Measurements from ENCODE around the gene GSC.
"Not testable (repeated sequence)": the region's sequence is repeated elsewhere in the genome, so short reads cannot be mapped to it uniquely, and the experiment has no call there.

GSC gene

DNA sequence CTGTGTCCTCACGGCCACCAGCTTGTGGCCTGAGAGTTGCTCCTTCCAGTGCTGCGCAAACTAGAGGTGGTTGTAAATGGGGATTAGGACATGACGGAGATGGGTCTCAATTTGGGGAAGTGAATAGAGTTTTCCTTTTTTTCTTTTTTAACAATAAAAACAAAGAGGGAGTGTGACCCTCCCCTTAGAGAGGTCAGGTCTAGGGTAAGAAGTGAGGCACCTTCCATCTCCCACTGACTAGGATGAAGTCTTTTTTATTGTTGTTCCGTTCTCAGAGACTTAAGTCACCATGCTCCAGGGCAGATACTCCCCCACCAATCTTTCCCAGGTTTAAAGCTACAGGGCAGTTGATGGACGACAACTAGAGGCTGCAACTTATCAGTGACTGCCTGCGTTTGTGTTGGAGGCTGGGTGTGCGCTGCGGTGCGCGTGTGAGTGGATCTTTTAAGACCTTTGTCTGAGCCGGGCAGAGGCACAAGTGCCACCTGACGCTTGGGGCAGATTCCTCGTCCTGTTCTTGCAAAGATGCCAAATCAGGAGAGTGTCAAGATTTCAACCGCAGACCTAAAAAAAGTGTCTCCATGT lies 2.1 kb upstream of the GSC start:
- no peak for DNase-seq (ENCODE audit: low read depth)

DNA sequence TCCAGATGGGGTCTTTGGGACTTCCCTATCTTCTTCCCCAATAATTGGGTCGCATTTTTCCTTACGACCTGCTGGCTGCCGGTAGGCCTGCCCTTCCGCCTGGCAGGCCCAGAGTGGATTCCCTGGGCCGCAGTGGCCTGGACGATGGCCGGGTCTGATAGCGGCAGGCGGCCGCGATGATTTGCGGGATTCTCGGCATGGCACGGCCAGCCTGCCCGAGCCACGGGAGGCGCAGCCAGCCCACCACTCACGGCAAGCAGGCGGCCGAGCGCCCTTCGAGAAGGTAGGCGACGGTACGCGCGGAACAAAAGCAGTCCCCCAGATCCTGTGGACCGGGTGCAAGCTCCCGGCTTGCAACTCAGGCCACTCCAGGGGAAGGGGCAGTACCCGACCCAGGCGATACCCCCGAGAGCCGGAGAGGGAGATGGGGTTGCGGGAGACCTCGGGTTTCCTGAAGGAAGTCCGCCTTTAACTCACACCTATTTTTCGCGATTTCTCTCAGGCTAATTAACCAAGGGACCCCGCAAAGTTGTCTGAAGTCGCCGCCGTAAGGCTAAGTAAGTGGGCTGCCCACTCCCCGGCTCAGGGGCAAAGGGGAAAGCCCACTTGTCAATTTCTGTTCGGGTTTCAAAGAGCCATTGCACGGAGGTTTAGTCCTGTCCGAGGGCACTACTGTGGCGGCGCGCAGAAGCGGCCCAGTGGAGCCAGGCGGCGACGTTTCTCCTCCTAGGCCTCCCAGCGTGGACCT lies 1.4 kb upstream of the GSC start:
- no peak for DNase-seq (ENCODE audit: low read depth)

DNA sequence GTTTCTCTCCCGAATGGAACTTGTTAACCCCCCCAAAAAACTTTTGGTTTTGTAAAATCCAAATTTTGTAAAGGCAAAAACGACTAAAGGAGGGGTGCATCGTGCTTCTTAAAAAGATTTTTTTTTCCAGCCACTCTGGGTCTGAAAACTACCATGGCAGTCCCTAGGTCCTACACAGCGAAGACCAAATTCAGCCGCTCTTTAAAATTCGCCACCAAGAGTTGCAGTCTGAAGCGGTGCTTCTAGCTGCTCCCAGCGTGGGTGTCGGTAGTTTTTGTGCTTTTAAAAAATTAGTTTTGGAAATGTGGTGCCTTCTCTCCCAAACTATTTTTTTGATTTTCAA lies 873 bp upstream of the GSC start:
- DNase-seq (ENCODE audit: low read depth), result no peak

DNA sequence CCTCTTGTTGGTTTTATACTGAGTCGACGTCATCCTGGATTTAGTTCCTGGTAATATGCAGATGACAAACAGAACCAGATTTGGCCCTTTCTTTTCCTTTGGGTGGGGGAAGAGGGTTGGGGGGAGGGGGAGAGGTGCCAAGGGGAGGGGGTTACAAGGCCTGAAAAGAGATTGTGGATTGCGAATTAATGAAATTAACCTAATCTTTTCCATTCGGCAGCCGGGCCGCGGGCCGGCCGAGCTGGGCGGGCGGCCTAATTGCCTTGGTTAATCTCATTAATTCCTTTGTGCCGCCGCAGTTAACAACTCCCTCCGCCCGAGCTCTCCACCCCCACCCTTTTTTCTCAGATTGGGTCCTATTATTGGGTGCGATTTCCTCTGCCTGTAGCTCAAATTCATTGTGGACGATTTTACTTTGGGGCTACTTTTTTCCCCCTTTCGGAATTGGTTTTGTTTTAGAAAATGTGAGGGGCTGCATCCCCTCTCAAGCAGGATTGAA lies 387 bp upstream of the GSC start:
- no peak for DNase-seq (ENCODE audit: low read depth)

DNA sequence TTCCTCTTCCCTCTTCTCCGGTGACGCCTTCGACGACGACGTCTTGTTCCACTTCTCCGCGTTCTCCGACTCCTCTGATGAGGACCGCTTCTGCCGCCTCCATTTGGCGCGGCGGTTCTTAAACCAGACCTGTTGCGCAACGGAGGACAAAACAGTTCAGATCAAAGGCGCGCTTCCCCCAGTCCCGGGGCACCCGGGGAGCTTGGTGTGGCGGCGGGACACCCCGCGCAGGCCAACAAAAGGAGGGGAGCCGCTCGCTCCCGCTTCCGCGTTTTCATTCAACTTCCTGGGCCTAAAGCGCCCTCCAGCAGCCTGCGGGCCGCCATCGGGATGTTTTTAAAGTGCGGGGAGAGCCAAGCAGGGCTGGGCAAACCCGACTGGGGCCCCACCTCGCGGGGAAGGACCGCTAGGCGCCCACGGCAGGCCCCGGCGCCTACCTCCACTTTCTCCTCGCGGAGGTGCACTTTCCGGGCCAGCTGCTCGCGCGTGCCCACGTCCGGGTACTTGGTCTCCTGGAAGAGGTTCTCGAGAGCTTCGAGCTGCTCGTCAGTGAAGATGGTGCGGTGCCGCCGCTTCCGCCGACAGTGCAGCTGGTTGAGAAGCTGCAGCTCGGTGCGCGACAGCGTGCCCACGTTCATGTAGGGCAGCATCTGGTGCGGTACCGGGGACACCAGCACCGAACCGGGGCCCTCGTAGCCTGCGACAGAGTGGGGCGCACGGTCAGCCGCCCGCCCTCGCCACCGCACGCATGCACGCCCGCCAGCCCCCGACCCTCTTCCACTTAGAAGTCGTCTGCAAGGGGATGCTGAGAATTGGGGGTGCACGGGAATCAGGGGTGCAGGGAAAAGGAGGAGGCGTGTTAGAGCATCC lies 1.2 kb downstream of the GSC start:
- DNase-seq (ENCODE audit: low read depth), result no peak

DNA sequence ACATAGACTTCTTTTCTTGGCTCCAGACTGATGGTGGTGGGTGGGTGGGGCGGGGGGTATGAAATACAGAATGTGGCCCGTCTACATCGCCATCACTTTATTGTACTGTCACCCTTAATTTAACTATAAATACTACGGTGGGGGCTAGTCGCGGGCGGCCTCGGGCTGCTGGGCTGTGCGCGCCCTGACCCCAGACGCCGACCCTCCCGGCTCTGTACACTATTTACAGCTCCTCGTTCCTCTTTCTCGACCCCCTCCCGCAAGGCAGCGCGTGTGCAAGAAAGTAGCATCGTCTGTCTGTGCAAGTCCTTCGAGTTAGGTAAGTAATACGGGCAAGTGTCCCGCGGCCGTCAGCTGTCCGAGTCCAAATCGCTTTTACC lies 1.8 kb downstream of the GSC start:
- DNase-seq (ENCODE audit: low read depth), result no peak

DNA sequence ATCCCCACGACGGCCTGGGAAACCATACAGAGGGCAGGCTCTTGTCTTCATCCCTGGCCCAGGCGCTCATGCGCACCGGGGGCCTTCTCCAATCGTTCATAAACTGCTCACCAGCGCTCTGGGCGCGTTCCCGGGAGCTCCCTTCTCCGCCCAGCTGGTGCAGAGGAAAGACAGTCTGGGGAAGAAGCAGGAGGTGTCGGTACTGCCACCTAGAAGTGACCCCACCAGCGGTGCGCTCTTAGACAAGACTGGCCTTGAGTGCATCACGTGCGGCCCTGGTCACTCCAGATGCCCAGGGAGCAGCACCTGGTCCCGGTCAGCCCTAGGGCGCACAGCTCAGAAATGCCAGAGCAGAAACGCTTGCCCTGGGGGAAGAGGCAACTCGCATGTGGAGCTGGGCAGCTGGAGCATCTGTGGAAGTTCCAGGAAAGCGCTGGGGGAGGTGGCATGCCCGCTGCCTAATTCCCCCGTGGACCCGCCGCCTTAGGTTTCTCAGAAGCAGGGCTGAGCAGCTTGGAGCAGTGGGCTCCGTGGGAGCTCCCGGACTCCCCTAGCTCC lies 2.5 kb downstream of the GSC start:
- no peak for DNase-seq (ENCODE audit: low read depth)

DNA sequence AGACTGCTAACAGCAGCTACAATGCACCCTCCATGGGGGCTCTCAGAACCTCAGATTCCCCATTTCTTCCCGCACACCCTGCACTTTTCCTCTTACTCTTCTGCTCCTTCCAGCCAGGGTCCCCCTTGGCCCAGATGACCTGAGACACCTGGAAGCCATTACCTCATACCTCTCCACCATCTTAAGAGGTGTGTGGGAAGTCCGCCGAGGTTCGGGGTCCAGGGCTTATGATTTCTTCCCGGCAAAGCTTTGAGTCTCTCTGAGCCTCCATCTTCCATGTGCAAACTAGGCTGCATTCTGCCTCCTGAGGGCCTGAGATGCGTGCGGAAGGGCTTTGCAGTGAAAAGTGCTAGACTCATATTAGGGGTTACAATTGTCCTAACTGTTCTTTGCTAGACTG lies 5.3 kb downstream of the GSC start:
- DNase-seq (ENCODE audit: low read depth), result no peak

DNA sequence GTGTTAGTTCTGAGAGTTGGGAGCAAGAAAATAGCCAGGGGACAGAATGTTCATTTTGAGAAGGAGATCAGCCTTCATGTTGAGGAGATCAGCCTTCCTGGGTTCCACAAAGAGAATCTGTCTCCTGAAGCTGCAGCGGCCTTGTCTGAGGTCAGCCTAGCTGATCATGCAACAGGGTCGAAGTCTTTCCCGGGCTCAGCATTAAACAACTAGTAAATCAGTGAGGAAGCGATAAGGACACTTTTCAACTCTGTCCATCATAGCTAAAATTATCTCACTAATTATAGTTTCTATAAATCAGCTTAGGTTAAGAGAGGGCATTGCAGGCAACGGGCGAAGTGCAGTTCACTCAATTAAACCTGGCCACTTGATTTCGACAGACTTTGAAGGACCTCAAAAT lies 7.5 kb downstream of the GSC start:
- DNase-seq (ENCODE audit: low read depth), result no peak

DNA sequence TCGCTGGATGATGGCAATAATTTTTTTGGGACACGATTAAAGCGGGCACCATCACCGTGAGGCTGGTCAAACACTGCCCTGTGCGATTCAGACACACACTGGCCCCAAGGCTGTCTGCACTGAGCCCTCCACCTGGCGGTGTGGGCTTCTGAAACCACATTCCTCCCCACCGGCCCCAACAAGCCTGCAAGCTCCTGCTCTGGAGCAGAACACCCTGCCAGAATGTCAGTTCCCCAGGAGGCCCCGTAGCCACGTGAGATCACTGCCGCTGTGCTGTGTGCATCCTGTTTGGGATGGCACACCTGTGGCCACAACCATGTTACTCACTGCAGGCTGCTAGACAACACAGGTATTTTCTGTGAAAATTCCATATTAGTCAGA lies 7.9 kb downstream of the GSC start:
- no peak for DNase-seq (ENCODE audit: low read depth)

DNA sequence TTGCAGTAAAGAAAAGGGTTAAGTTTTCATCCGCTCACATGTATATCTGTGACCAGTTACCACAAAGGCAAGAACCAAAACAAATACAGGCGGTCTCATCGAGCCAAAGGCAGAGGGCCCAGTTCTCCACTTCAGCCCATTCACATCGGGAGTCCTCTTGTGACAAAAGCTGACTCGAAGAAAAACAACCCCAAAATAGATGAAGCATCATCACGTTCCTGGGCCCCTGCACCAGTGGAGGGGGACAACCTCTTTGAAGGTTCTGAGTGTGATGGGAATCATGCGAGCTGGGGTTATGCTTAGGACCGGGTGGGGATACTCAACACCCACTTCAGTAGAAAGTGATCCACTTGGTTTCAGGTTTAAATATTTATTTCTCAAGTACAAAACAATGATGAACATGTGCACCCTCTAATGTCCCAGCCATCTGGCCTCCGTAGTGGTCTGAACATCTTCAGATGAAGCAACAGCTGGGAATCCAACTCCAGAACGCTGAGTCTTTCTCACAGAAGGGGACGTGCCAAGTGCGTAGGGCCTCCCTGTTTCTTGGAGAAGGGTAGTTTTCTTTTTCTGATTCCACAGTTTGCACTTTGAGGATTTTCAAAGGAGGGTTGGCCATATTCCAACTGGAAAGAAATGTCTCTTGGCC lies 8.4 kb downstream of the GSC start:
- DNase-seq (ENCODE audit: low read depth), result no peak

DNA sequence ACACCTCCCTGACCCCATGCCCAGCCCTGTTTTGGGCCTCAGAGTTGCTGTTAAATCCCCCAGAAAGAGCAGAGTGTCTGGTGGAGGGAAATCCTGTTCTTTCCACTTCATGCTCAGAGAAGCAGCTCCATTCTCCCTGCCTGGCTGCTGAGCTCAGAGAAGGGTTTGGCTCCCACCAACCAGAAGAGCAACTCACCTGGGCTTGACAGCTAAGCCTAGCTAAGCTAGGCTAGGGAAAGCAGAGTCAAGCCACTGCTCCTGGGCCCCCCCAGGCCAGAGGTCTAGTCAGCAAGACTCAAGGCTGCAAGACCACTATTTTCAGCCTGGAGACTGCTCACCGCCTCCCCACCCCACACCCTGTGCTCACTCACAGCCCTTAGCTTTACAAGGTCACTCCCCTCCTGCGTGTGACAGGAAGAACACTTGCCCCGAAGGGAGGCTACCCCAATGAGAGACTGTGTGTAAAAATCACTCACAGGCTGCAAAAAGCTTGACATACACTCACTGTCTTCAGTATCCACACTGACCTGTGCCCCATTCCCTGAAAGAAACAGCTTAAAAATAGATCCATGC lies 13.5 kb downstream of the GSC start:
- DNase-seq (ENCODE audit: low read depth), result no peak

DNA sequence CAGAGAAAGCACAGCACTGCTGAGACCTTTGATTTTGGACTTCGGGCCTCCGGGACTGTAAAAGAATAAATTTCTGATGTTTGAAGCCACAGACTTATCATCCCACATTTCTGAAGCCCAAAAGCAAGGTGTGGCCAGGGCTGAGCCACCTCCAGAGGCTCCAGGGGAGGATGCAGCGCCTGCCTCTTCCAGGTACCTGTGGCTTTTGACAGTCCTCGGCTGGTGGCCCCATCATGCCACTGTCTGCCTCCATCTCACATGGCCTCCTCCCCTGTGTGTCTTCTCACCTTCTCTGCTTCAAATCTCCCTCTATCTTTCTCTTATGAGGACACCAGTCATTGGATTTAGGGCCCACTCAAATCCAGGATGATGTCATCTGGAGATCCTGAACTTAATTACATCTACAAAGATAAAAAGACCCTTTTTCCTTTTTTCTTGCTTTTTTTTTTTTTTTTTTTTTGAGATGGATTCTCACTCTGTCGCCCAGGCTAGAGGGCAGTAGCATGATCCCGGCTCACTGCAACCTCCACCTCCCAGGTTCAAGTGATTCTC lies 15.4 kb downstream of the GSC start:
- DNase-seq (ENCODE audit: low read depth), result no peak

DNA sequence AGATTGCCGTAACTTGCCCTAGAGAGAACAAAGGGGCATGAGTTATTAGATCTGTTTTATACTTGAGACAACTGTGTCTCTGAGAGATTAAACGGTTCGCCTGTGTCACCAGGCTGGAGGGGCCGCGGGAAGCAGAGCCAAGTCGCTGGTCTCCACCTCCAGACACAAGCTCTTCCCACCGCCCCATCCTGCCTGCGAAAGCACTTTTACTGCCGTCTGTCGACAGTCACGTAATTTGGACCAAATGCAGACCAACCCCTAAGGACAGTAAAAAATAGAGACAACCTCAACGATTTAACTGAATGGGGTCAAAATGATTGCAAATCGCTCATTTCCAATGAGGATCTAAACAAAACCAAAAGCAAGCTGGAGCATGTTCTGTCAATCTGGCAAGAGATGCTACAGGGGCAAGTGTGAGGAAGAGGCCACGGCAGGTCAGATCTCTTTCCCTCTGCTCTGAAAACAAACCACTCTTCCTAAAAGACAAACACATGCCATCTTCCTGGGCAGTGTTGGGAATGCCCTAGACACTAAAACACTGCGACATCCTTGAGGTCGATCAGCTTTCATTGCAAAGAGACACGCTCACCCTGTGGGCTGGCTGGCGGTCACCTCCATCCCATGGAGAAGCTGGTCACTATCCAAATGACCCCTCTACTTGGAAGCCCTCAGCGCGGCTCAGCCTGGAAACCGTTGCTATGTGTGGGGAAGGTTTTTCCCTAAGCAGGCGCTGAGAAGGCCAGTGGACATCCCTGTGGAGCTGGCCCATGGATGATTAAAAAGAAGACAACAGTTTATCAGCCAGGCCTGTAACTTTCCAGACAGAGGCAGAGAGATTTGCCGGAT lies 17.1 kb downstream of the GSC start:
- no peak for DNase-seq (ENCODE audit: low read depth)

DNA sequence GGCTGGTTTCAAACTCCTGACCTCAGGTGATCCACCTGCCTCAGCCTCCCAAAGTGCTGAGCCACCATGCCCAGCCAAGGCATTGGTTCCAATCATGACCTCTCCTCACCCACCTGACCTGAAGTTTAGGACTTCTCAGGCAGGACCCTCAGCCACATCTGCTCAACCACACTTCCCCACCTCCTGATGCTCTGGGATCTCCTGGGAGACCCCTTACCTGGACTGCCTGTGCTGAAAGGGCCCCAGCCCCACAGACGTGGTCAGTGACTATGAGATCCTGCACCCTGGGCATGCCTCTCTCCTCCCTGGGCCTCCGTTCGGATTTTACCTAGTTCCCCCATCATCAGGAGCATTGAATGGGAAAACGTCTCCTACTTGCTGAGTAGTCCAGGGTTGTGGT lies 18.0 kb downstream of the GSC start:
- DNase-seq (ENCODE audit: low read depth), result no peak

DNA sequence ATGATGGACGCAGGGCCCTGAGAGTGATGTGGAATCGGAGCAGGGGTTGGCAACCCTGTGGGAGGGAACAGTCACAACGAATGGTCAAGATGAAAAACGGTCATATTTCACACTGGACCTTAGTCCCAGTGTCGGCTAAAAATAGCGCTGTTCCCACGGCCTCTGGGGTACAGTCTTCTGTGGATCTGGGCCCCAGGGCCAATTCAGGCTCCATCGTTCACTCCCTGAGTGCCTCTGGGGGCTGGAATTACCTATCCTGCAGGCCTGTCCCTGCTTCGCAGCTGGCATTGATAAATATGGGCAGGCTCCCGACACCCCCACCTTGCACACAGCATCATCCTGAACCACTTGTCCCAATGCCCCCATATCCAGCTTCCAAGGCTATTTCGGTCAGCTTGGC lies 18.6 kb downstream of the GSC start:
- DNase-seq (ENCODE audit: low read depth), result no peak

DNA sequence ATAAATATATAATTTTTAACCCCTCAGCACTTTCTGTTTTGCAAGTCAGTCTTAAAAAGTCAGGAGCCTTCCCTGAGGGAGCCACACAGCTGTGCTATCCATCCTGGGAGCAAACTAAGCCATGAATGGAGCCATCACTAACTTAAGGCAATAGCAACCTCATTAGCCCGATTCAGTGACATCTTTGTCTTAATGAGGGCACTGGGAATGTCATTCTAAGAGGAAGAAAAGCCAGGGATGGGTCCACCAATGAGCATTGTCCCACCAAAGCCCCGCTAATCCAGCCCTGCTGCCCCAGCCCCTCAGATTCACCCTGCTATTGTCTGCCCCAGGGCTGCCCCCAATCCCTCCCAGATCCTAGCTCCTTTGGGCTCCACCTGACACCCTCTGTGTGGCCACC lies 19.5 kb downstream of the GSC start:
- no peak for DNase-seq (ENCODE audit: low read depth)

DNA sequence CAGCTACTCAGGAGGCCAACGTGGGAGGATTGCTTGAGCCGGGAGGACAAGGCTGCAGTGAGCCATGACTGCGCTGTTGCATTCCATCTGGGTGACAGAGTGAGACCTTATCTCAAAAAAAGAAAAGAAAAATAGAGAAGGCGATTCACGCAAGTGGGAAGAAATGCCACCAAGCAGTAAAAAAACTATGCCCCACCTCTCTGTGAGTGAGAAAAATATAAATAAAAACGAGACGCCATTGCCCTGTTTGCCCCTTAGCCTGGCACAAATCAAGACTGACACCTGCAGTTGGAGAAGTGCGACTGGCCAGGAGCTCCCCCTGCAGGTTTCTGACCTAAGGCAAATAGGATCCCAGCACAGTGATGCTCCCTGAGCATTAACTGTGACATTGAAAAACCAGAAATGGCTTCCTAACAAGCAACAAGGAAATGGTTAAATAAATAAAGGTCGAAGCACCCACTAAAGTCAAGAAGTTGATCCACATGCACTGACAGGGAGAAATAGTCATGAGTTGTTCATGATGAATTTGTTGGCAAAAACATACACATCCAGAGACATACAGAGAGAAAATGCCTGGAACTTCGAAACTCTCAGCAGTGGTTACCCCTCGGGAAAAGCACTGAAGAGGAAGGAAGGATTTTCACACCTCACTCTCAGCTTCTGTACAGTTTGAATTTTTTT lies 21.1 kb downstream of the GSC start:
- DNase-seq (ENCODE audit: low read depth), result no peak

DNA sequence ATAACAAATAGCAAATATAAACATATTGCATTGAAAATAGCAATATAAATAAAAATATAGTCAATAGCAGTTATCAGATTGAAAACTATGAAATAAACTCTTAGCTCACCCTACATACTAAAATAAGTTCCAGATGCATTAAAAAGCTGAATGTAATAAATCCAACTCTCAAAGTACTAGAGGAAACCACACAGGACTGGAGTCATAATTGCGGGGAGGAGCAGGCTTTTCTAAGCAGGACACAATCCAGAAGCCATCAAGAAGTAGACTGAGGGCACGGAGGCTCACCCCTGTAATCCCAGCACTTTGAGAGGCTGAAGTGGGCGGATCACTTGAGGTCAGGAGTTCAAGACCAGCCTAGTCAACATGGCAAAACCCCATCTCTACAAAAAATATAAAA lies 22.2 kb downstream of the GSC start:
- no peak for DNase-seq (ENCODE audit: low read depth)

DNA sequence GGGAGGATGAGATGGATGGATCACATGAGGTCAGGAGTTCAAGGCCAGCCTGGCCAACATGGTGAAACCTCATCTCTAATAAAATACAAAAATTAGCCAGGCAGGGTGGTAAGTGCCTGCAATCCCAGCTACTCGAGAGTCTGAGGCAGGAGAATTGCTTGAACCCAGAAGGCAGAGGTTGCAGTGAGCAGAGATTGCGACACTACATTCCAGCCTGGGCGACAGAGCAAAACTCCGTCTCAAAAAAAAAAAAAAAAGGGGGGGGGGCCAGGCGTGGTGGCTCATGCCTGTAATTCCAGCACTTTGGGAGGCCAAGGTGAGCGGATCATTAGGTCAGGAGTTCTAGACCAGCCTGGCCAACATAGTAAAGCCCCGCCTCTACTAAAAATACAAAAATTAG lies 22.8 kb downstream of the GSC start:
- DNase-seq (ENCODE audit: low read depth), result not testable (repeated sequence)
